Skeletal muscle tissue (tissue), 4 donors: ENCODE data around the gene PTGER4. TPM values are rescaled to one million over a fixed set of nuclear protein-coding genes. Genes with fewer than 3 reads are reported as not detected.
"Not testable (repeated sequence)": the region's sequence is repeated elsewhere in the genome, so short reads cannot be mapped to it uniquely, and the experiment has no call there.

Experiments
- H3K27ac ChIP-seq: one replicate; pipeline ENCODE4 v1.7.0; 2013; ENCODE audit warnings: mild to moderate bottlenecking, low read depth, low read length, inconsistent platforms
- H3K27me3 ChIP-seq, 3 donors: one replicate each; pipeline ENCODE4 v1.7.0; 2013; ENCODE audit warnings: low read length in 3 of 3; ENCODE audit not compliant: control insufficient read depth in 3 of 3, insufficient read depth in 3 of 3
- H3K36me3 ChIP-seq, 3 donors: one replicate each; pipeline ENCODE4 v1.7.0; 2013; ENCODE audit warnings: low read length in 3 of 3; ENCODE audit not compliant: control insufficient read depth in 3 of 3, insufficient read depth in 3 of 3
- H3K4me1 ChIP-seq, 3 donors: one replicate each; pipeline ENCODE4 v1.7.0; 2013; ENCODE audit warnings: low read length in 3 of 3, mild to moderate bottlenecking in 3 of 3; ENCODE audit not compliant: control insufficient read depth in 3 of 3, insufficient read depth in 3 of 3
- H3K4me3 ChIP-seq, 3 donors: one replicate each; pipeline ENCODE4 v1.7.0; 2013; ENCODE audit warnings: low read length in 3 of 3
- H3K9ac ChIP-seq, 3 donors: one replicate each; pipeline ENCODE4 v1.7.0; 2013; ENCODE audit warnings: low read length in 3 of 3, mild to moderate bottlenecking in 3 of 3, moderate library complexity in 2 of 3, low read depth in 1 of 3
- H3K9me3 ChIP-seq, 3 donors: one replicate each; pipeline ENCODE4 v1.7.0; 2013; ENCODE audit warnings: low read length in 3 of 3; ENCODE audit not compliant: control insufficient read depth in 3 of 3
- total RNA-seq: library from RNA; depleted of rRNA; stranded (reverse); fragments of >200 nt; gene quantifications from one replicate; pipeline ENCODE4 v1.2.3, GENCODE V29; 2014
- donor health status: Osteomylitis.

Gene PTGER4
- total RNA-seq = 10.4 TPM

GRCh38 chr5:40679913-40680681 is at the start of gene PTGER4:
Gene PTGER4 (plus strand): TSS chr5:40679915. CDS start chr5:40680994, 1,079 bp downstream.
- H3K4me1 ChIP-seq = peaks cover 23 to 35% (median 25%) of the 10 kb centered on the region in 3 donors
- H3K9ac ChIP-seq = peak within 1 kb of the TSS; percentile 74 to 80 (median 80)
- H3K4me3 ChIP-seq = peak within 1 kb of the TSS; percentile 84 to 90 (median 85)
- peaks cover 0 to 7% (median 0%) of the 10 kb centered on the region in 3 donors for H3K36me3 ChIP-seq
- peaks cover 11 to 31% (median 25%) of the 10 kb centered on the region in 3 donors for H3K27me3 ChIP-seq
- no peaks in the 10 kb centered on the region for H3K9me3 ChIP-seq
- H3K27ac ChIP-seq = peak within 1 kb of the TSS; percentile 75

GRCh38 chr5:40630126-40630525 is 49.6 kb upstream of the PTGER4 start:
- H3K27ac ChIP-seq = no peak overlapping the region

GRCh38 chr5:40631236-40631635 is 48.5 kb upstream of the PTGER4 start:
- no peaks in the 10 kb centered on the region for H3K9me3 ChIP-seq
- no peak overlapping the region for H3K4me3 ChIP-seq
- no peak overlapping the region for H3K9ac ChIP-seq
- H3K27ac ChIP-seq = no peak overlapping the region
- H3K27me3 ChIP-seq = no peaks in the 10 kb centered on the region
- H3K36me3 ChIP-seq = no peaks in the 10 kb centered on the region
- no peaks in the 10 kb centered on the region for H3K4me1 ChIP-seq

More at GRCh38 chr5:40630126-40630525, 49.6 kb upstream of the PTGER4 start:
- Histone ChIP-seq H3K4me3 (no peak overlapping the region), H3K9ac (no peak overlapping the region), H3K4me1 (no peaks in the 10 kb centered on the region), H3K9me3 (no peaks in the 10 kb centered on the region), H3K27me3 (no peaks in the 10 kb centered on the region), H3K36me3 (no peaks in the 10 kb centered on the region)

- H3K9ac ChIP-seq = no peak overlapping the region
- no peaks in the 10 kb centered on the region for H3K27me3 ChIP-seq
- no peaks in the 10 kb centered on the region for H3K36me3 ChIP-seq
- H3K4me3 ChIP-seq = no peak overlapping the region
- no peaks in the 10 kb centered on the region for H3K4me1 ChIP-seq
- H3K27ac ChIP-seq = no peak overlapping the region
- no peaks in the 10 kb centered on the region for H3K9me3 ChIP-seq
Observed at GRCh38 chr5:40634154-40634553, 45.6 kb upstream of the PTGER4 start.

- no peaks in the 10 kb centered on the region for H3K27me3 ChIP-seq
- no peak overlapping the region for H3K27ac ChIP-seq
- no peak overlapping the region for H3K9ac ChIP-seq
- H3K9me3 ChIP-seq = no peaks in the 10 kb centered on the region
- H3K4me1 ChIP-seq = no peaks in the 10 kb centered on the region
- no peak overlapping the region for H3K4me3 ChIP-seq
- no peaks in the 10 kb centered on the region for H3K36me3 ChIP-seq
Observed at GRCh38 chr5:40634593-40634992, 45.1 kb upstream of the PTGER4 start.

- H3K4me3 ChIP-seq, H3K36me3 ChIP-seq, H3K4me1 ChIP-seq, H3K27ac ChIP-seq, H3K9ac ChIP-seq, H3K9me3 ChIP-seq, H3K27me3 ChIP-seq: not testable (repeated sequence)
Observed at GRCh38 chr5:40639531-40639930, 40.2 kb upstream of the PTGER4 start.

GRCh38 chr5:40646266-40646665 is 33.4 kb upstream of the PTGER4 start:
- Histone ChIP-seq H3K4me3 (no peak overlapping the region), H3K27ac (no peak overlapping the region), H3K9ac (no peak overlapping the region), H3K36me3 (no peaks in the 10 kb centered on the region), H3K27me3 (no peaks in the 10 kb centered on the region), H3K9me3 (no peaks in the 10 kb centered on the region), H3K4me1 (no peaks in the 10 kb centered on the region)

GRCh38 chr5:40648150-40648549 is 31.6 kb upstream of the PTGER4 start:
- H3K4me3 ChIP-seq = no peak overlapping the region
- no peaks in the 10 kb centered on the region for H3K9me3 ChIP-seq
- H3K27ac ChIP-seq = no peak overlapping the region
- H3K36me3 ChIP-seq = no peaks in the 10 kb centered on the region
- no peaks in the 10 kb centered on the region for H3K27me3 ChIP-seq
- no peak overlapping the region for H3K9ac ChIP-seq
- H3K4me1 ChIP-seq = peaks cover 0 to 3% (median 0%) of the 10 kb centered on the region in 3 donors

GRCh38 chr5:40649463-40650030 is 30.2 kb upstream of the PTGER4 start:
- H3K36me3 ChIP-seq = no peaks in the 10 kb centered on the region
- no peaks in the 10 kb centered on the region for H3K27me3 ChIP-seq
- no peak overlapping the region for H3K27ac ChIP-seq
- H3K9ac ChIP-seq = no peak overlapping the region
- H3K4me1 ChIP-seq = peaks cover 0 to 3% (median 0%) of the 10 kb centered on the region in 3 donors
- H3K4me3 ChIP-seq = no peak overlapping the region
- no peaks in the 10 kb centered on the region for H3K9me3 ChIP-seq

GRCh38 chr5:40651201-40651600 is 28.5 kb upstream of the PTGER4 start:
- Histone ChIP-seq H3K27ac (no peak overlapping the region), H3K36me3 (no peaks in the 10 kb centered on the region), H3K27me3 (no peaks in the 10 kb centered on the region), H3K4me1 (peaks cover 0 to 3% (median 0%) of the 10 kb centered on the region in 3 donors), H3K9ac (no peak overlapping the region), H3K4me3 (no peak overlapping the region), H3K9me3 (no peaks in the 10 kb centered on the region)
